HFF-Myc (cell line): ENCODE data around the gene DDX27.
"Not testable (repeated sequence)": the region's sequence is repeated elsewhere in the genome, so short reads cannot be mapped to it uniquely, and the experiment has no call there.

ENCODE experiments used
- DNase-seq: peaks from one replicate; pipeline ENCODE4 v3.0.0-alpha.2; 2011; ENCODE audit warnings: low read depth; ENCODE audit errors: extremely low read depth
- H3K4me3 ChIP-seq: replicated peaks from 2 replicates; pipeline ENCODE4 v1.5.1; 2011; ENCODE audit warnings: low read depth, mild to moderate bottlenecking, control low read depth, low read length
- TF ChIP-seq, protein P1 (sequence below): IDR thresholded peaks from 2 replicates; pipeline ENCODE4 v1.5.1; 2012; ENCODE audit warnings: mild to moderate bottlenecking, low read depth, low read length, control low read depth; ENCODE audit errors: missing control alignments

DDX27 gene

DNA sequence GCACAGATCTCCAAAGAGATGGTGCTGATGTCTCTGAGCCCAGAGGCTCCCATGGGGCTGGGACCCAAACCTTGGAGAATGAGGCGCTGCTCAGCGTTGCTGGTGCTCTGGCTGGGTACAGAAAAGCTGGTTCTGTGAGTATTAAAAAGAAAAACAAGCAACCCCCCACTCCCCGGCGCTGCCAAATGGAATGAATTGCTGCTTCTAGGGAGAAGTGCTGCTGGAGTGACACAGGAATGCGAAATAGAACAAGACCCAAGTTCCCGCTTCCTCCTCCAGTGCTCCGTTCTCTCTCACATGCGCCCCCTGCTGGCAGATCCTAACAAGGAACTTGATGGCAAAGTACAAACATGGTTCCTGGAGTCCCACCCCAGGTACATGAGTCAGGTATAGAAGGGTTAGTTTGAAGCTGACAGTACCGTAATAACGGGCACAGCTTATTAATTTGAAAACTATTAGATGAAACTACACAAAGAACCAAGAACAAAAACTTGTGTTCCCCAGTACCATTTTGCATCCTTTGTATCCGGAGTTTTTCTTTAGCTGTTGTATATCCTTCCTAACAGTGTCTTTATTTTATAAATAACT, 2.1 kb upstream of the DDX27 start:
- TF ChIP-seq, protein P1, sequence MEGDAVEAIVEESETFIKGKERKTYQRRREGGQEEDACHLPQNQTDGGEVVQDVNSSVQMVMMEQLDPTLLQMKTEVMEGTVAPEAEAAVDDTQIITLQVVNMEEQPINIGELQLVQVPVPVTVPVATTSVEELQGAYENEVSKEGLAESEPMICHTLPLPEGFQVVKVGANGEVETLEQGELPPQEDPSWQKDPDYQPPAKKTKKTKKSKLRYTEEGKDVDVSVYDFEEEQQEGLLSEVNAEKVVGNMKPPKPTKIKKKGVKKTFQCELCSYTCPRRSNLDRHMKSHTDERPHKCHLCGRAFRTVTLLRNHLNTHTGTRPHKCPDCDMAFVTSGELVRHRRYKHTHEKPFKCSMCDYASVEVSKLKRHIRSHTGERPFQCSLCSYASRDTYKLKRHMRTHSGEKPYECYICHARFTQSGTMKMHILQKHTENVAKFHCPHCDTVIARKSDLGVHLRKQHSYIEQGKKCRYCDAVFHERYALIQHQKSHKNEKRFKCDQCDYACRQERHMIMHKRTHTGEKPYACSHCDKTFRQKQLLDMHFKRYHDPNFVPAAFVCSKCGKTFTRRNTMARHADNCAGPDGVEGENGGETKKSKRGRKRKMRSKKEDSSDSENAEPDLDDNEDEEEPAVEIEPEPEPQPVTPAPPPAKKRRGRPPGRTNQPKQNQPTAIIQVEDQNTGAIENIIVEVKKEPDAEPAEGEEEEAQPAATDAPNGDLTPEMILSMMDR, result peak; percentile 93
- H3K4me3 ChIP-seq, result no peak overlapping the region
- DNase-seq, result peak; percentile 82

DNA sequence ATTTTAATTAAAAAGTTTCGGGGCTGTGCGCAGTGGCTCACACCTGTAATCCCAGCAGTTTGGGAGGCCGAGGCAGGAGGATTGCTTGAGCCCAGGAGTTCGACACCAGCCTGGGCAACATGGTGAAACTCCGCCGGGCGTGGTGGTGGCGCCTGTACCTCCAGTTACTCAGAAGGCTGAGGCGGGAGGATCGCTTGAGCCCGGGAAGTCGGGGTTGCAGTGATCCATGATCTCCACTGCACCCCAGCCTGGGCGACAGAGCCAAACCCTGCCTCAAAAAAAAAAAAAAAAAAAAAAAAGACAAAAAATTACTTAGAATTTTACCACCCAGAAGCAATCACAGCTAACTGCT, 501 bp upstream of the DDX27 start:
- peak overlapping the region; percentile 67; the same call in 1 of the 2 replicates for H3K4me3 ChIP-seq
- DNase-seq, result not testable (repeated sequence)

DNA sequence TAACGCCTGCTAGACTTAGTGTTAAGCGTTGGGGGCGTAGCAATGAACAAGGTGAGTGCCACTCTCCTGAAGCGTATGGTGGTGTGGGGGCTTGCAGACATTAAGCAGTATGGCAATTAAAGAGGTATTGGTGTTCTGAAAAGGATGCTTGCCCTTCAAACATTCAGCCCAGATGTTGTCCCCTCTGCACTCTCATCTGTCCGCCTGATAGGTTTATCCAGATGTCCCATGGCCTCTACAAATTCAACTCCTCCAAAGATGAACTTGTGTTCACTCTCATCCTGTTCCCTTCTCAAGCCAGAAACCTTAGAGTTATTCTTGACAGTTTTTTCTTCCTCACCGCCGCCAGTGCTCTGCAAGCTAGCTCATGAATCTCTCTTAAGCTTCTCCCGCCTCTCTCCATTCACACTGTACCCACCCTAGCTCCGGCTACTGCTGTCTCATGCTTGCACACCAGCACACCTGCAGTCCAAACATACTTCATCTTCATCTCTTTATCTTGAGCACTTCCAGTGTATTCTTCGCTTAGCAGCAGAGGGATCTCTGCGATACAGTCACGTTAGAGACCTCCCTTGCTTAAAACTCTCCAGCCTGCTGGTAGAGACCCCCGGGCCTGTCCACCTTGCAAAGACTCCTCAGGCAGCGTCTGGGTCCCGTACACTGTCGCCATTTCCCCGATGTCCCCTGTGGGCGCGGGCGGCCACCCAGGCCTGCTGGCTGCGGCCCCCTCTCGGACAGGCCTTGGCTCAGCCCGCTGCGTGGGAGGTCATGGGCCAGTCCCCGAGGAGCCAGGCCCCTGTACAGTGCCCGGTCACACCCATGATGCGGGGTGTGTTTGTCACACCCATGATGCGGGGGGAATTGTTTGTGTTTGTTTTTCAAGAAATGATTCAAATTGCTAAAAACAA, 962 bp downstream of the DDX27 start:
- H3K4me3 ChIP-seq, result peak overlapping the region; percentile 67
- DNase-seq, result no peak
- TF ChIP-seq, protein P1, result no peak

DNA sequence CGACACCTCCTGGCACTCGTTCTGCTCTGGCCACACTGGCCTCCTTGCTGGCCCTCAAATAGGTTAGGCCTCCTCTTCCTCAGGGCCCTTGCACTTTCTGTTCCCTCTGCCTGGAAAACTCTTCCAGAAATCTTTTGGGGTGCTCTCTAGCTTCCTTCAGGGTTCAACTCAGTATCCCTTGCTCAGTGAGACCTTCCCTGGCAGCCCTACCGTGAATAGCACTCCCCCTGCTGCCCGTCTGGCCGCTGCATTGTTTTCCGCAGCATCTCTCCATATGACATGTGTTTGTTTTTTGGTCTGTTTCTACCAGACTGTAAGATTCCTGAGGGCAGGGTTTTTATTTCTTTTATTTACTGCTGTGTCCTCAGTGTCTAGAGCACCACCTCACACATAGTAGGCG, 6.7 kb downstream of the DDX27 start:
- H3K4me3 ChIP-seq, result no peak overlapping the region
- TF ChIP-seq, protein P1, result no peak

DNA sequence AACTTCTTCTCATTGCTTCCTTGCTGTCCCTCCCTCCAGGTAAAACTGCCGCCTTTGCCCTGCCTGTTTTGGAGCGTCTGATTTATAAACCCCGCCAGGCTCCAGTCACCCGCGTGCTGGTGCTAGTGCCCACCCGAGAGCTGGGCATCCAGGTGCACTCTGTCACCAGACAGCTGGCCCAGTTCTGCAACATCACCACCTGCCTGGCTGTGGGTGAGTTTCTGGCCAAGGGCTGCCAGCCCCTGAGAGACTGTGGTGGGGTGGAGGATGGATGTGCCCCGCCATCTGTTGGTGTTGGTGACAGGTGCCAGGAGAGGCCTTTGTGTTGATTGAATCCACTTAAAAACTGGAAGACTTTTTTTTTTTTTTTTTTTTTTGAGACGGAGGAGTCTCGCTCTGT, 9.5 kb downstream of the DDX27 start:
- DNase-seq, result no peak
- TF ChIP-seq, protein P1, result no peak
- no peak overlapping the region for H3K4me3 ChIP-seq

More for the DNA sequence above, 6.7 kb downstream of the DDX27 start:
- no peak for DNase-seq

DNA sequence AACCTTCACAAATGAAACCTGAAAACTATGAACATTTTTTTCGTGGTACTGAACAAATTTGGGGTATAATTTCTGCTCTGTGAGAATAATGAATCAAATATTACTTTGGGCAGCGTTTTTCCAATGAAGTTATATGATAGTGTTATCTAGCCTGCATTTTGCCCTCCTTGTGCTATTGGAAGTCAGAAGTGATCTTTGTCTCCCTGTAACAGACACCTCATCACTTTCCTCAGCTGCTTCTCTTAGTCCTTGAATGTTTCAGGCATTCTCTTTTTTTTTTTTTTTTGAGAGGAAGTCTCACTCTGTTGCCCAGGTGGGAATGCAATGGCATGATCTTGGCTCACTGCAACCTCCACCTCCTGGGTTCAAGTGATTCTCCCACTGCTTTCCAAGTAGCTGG, 10.2 kb downstream of the DDX27 start:
- TF ChIP-seq, protein P1, result no peak
- no peak overlapping the region for H3K4me3 ChIP-seq
- DNase-seq, result no peak

DNA sequence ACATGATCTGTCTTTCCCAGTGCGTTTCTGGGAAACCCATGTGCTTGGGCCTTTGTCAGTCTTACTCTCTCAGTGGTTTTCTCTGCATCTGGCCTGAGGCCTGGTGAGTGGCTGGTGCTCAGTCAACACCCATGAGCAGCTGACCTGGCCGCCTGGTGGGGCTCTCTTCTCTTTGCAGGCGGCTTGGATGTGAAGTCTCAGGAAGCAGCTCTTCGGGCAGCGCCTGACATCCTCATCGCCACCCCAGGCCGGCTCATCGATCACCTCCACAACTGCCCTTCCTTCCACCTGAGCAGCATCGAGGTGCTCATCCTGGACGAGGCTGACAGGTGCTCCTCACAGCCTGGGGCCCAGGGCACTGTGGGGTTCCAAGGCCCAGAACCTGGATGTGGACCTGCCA, 10.8 kb downstream of the DDX27 start:
- DNase-seq, result no peak
- no peak overlapping the region for H3K4me3 ChIP-seq
- TF ChIP-seq, protein P1, result no peak
